Ascending aorta (tissue), 2 donors: ENCODE results near the gene SHISA9. TPM values are rescaled to one million over a fixed set of nuclear protein-coding genes. Genes with fewer than 3 reads are reported as not detected.

Source experiments
- DNase-seq, 2 donors: peaks; one replicate each; pipeline ENCODE4 v3.0.0-alpha.2; 2019; ENCODE audit warnings: low spot score in 2 of 2
- H3K27ac ChIP-seq, 2 donors: fragments of 200-600 bp; sonication (generic); one replicate each; pipeline ENCODE4 v1.5.1; 2016 to 2017; ENCODE audit warnings: mild to moderate bottlenecking in 1 of 2
- H3K27me3 ChIP-seq: fragments of 200-600 bp; sonication (generic); one replicate; pipeline ENCODE4 v1.5.1; 2017
- H3K36me3 ChIP-seq, 2 donors: fragments of 200-600 bp; sonication (generic); one replicate each; pipeline ENCODE4 v1.5.1; 2016
- H3K4me1 ChIP-seq, 2 donors: fragments of 200-600 bp; sonication (generic); one replicate each; pipeline ENCODE4 v1.5.1; 2016 to 2017; ENCODE audit warnings: mild to moderate bottlenecking in 1 of 2
- H3K4me3 ChIP-seq, 2 donors: fragments of 200-600 bp; sonication (generic); one replicate each; pipeline ENCODE4 v1.5.1; 2016 to 2017; ENCODE audit warnings: mild to moderate bottlenecking in 1 of 2
- H3K9me3 ChIP-seq, 2 donors: fragments of 200-600 bp; sonication (generic); one replicate each; pipeline ENCODE4 v1.5.1; 2016
- intact Hi-C: fragments of 100-400 bp; cut with DNase I; formaldehyde crosslinking; loops from one replicate; pipeline ENCODE4 v1.15.1; 2023
- total RNA-seq: library from RNA; depleted of rRNA; stranded (reverse); fragments of >200 nt; gene quantifications from one replicate; pipeline ENCODE4 v1.1.0, GENCODE V29; 2016
- TF ChIP-seq, protein P1 (sequence below), 3 experiments: fragments of 200-600 bp in 2 of 3; fragments of 450-650 bp in 1 of 3; sonication (generic) in 2 of 3; IDR thresholded peaks; one replicate each; pipeline ENCODE4 v1.5.1; 2016 to 2019; ENCODE audit warnings: antibody characterized with exemption in 3 of 3, mild to moderate bottlenecking in 1 of 3, moderate library complexity in 1 of 3

The SHISA9 gene
- total RNA-seq, 1 donor from 2014 or later: 8.9 TPM

DNA sequence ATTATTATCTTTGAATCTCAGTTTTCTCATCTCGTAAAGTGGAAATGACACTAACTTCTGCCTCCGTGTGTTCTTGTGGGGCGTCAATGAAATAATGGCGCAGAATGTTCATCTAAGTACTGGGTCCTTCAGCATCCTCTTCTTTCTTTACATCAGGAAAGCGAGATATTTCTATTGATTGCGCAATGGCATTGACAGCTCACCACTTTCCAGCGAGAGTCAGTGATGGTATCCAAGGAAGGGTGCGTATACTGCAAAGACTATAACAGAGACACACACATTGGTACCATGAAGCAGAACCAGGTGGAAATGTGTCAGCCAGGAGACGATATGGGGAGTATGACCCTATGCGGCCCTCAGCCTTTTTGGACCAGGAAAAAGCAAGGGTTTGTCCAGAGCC lies 162.1 kb downstream of the SHISA9 start:
- H3K9me3 ChIP-seq: no peaks in the 10 kb centered on the region
- TF ChIP-seq, protein P1, sequence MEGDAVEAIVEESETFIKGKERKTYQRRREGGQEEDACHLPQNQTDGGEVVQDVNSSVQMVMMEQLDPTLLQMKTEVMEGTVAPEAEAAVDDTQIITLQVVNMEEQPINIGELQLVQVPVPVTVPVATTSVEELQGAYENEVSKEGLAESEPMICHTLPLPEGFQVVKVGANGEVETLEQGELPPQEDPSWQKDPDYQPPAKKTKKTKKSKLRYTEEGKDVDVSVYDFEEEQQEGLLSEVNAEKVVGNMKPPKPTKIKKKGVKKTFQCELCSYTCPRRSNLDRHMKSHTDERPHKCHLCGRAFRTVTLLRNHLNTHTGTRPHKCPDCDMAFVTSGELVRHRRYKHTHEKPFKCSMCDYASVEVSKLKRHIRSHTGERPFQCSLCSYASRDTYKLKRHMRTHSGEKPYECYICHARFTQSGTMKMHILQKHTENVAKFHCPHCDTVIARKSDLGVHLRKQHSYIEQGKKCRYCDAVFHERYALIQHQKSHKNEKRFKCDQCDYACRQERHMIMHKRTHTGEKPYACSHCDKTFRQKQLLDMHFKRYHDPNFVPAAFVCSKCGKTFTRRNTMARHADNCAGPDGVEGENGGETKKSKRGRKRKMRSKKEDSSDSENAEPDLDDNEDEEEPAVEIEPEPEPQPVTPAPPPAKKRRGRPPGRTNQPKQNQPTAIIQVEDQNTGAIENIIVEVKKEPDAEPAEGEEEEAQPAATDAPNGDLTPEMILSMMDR (IDR thresholded peaks at IDR 0.05): no peak
- H3K36me3 ChIP-seq: no peaks in the 10 kb centered on the region
- H3K4me1 ChIP-seq: no peaks in the 10 kb centered on the region
- DNase-seq: no peak
- no peak overlapping the region for H3K27ac ChIP-seq
- intact Hi-C loops: no loop called here
- no peak overlapping the region for H3K4me3 ChIP-seq
- H3K27me3 ChIP-seq: no peaks in the 10 kb centered on the region

- H3K4me3 ChIP-seq: no peak overlapping the region
- no peak for DNase-seq
- no peak overlapping the region for H3K27ac ChIP-seq
- H3K9me3 ChIP-seq: no peaks in the 10 kb centered on the region
- H3K27me3 ChIP-seq: no peaks in the 10 kb centered on the region
- no peaks in the 10 kb centered on the region for H3K4me1 ChIP-seq
- no peaks in the 10 kb centered on the region for H3K36me3 ChIP-seq
- TF ChIP-seq, protein P1 (IDR thresholded peaks at IDR 0.05): no peak
- intact Hi-C loops: no loop called here
These were observed 163.4 kb downstream of the SHISA9 start for GRCh38 chr16:13064821-13065220.

DNA sequence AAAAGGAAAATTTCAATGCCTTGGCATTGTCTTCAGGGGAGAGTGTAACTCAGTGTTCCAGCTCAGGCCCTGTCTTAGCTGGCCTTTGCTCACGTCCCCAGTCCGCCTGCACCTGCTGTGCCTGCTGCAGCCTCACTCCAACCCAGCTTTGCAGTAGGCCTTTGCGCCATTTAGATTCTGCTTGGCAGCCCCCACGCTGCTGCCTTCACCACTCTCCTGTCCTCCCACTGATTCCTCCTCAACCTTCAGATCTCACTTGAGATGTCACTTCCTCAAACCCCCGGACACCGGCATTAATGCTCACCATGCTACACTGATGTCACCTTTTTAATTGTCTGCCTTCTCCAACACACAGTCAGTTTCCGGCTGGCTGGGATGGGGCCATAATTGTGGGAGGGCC lies 166.2 kb downstream of the SHISA9 start:
- Histone ChIP-seq H3K27me3 (no peaks in the 10 kb centered on the region), H3K9me3 (no peaks in the 10 kb centered on the region), H3K4me3 (no peak overlapping the region), H3K36me3 (no peaks in the 10 kb centered on the region), H3K27ac (no peak overlapping the region), H3K4me1 (no peaks in the 10 kb centered on the region)
- intact Hi-C loops: no loop called here
- TF ChIP-seq, protein P1 (IDR thresholded peaks at IDR 0.05): no peak
- no peak for DNase-seq

DNA sequence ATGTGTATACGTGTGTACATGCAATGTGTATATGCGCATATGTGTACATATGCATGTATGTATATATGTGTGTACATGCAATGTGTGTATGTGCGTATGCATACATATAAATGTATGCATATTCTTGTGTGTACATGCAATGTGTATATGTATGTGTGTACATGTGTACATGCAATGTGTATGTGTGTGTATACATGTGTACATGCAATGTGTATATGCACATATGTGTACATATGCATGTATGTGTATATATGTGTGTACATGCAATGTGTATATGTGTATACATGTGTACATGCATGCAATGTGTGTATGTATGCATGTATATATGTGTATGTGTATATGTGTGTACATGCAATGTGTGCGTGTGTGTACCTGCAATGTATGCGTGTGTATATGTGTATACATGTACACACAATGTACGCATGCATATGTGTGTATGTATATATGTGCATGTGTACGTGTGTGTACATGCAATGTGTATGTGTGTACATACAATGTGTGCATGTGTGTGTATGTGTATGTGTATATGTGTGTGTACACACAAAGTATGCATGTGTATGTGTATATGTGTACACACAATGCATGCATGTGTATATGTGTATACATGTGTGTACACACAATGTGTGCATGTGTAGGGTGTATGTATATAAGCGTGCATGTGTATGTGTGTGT lies 167.7 kb downstream of the SHISA9 start:
- no peaks in the 10 kb centered on the region for H3K4me1 ChIP-seq
- no peaks in the 10 kb centered on the region for H3K36me3 ChIP-seq
- no peak overlapping the region for H3K4me3 ChIP-seq
- intact Hi-C loops: no loop called here
- H3K9me3 ChIP-seq: no peaks in the 10 kb centered on the region
- no peak for DNase-seq
- TF ChIP-seq, protein P1 (IDR thresholded peaks at IDR 0.05): no peak
- no peaks in the 10 kb centered on the region for H3K27me3 ChIP-seq
- H3K27ac ChIP-seq: no peak overlapping the region

DNA sequence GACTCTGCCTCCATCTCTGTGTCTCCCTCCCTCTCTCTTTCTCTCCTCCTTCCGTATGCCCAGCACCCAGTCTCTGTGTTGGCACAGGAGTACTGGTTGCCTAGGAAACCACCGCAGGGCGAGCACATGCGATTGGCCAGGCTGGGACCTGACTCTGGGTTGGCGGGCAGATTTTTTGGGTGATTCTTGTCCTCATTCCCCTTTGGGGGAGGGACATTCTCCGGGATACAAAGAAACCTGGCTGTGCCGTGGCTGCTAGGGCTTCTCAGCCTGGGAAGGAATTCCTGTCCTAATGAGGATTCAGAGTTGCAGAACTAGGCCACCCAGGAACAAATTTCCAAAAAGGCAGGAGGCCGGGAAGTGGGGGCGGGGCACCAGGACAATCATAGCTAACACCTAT lies 168.9 kb downstream of the SHISA9 start:
- TF ChIP-seq, protein P1 (IDR thresholded peaks at IDR 0.05): no peak
- Histone ChIP-seq H3K9me3 (no peaks in the 10 kb centered on the region), H3K27me3 (no peaks in the 10 kb centered on the region), H3K4me1 (no peaks in the 10 kb centered on the region), H3K27ac (no peak overlapping the region), H3K36me3 (no peaks in the 10 kb centered on the region), H3K4me3 (no peak overlapping the region)
- no peak for DNase-seq
- intact Hi-C loops: no loop called here

- no peaks in the 10 kb centered on the region for H3K27me3 ChIP-seq
- no peaks in the 10 kb centered on the region for H3K9me3 ChIP-seq
- TF ChIP-seq, protein P1 (IDR thresholded peaks at IDR 0.05): no peak
- intact Hi-C loops: no loop called here
- no peak for DNase-seq
- H3K36me3 ChIP-seq: no peaks in the 10 kb centered on the region
- H3K4me3 ChIP-seq: no peak overlapping the region
- H3K4me1 ChIP-seq: no peaks in the 10 kb centered on the region
- H3K27ac ChIP-seq: no peak overlapping the region
These were observed 175.5 kb downstream of the SHISA9 start for GRCh38 chr16:13076878-13077277.
